Activated naive CD4-positive, alpha-beta T cell treated with anti-CD3 and anti-CD28 coated beads, Interleukin-2, amount 50 U/mL, for 16 hours (primary cell): ENCODE results near the gene GHR.

ENCODE experiments used
- DNase-seq: peaks from one replicate; pipeline ENCODE4 v3.0.0-alpha.2; 2020

Gene GHR

DNA sequence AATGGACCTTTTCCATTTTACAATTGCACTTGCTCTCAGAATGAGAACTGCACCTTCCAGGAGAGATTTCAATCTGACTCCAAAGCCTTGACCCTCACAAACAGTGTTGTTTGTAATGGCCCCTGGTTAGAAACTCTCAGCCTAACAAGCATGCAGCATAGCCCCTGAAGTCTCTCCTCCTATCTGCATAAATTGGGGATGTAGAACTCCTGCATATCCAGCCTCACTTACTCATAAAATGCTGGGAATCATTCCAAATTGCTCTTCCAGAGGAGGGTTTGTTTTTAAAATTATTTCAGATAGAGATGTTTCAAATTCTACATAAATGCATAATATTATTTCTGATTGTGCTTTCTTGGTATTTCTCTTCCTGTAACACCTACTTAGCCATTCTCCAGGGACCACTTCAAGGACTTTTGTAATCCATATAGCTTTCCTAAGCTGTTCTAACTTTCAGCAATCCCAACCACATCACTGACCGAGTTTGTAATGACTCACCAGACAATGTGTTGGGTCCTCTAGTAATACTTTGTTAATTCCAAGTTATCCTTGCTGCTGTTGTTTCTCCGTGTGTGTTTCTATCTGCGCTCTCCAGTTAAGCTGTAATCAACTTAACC is 189.6 kb downstream of the GHR start:
- DNase-seq = no peak

DNA sequence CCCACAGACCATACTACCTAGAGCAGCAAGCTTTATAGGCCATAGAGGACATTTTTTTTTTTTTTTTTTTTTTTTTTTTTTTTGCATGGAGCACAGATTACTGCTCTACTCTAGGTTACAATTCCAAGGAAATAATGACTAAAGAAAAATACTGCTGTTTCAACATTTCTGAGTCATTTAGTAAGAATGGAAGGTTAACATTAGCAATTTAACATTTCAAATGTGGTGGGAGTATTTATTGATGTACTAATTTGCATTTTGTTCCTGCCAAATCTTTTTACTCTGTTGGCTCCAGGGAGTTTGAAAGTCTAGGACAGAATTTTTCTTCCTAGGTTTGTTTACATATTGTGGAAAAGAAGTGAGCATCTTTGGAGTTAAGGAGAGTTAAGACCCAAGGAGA is 191.3 kb downstream of the GHR start:
- no peak for DNase-seq

DNA sequence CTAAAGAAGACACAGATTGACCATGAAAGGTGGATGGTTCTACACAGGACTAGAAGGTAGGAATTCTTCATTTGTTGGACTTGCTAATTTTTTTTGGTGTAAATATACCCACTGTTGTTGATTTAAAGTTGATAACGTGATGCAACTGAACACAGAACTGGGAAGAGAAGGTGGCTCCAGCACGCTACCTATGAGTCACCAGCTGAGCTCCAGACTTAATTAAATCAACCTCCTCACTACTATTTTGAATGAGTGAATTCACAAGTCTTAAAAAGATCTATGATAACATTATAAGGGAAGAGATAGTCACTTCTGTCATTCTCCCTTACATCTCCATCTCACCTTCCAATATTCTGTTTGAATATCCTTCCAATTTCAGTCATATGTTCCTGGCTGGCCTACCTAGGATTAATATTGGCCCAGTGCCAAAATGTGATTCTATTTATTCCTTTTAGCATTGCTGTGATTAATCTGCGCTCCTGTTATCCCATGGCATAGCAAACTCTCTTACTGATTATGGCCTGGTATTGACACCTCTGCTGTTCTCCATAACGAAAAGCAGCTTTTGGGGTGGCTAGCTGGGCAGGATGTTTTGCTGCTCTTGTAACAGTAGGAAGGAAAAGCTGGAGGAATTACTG is 197.5 kb downstream of the GHR start:
- no peak for DNase-seq

DNA sequence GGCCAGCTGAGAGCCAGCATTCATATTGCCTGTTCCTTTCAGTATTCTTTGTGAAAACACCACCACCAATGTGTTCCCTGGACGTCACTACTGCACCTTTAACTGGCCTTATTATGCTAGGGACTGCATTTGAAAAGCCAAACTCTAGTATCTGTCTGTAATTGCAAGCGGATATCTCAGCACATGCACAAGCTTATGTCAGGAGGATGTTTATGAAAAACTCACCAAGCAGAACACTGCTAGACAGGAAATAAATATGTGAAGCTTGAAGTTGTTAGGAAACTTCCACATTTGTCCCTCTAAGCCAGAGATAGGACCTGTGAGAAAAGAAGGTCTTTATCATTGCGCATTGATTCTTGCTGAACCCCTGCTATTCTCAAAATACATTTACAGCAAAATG is 198.0 kb downstream of the GHR start:
- DNase-seq = no peak

DNA sequence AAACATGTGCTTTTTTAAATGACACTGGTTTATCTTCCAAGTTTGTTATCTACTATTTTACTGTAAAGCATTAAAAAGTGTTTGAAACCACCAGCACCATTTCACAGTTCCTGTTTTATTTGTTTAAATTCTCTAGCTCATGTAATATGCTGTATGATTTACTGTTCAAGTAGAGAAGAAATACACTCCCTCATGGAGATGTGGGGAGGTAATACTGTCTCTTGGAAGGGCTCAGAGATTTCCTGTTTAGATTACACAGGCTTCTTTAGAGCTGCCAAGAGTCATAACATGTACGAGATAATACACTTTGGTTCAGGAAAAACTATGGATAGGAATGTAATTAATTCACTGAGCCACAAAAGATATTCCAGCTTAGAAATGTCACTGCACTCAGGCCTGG is 198.4 kb downstream of the GHR start:
- no peak for DNase-seq

DNA sequence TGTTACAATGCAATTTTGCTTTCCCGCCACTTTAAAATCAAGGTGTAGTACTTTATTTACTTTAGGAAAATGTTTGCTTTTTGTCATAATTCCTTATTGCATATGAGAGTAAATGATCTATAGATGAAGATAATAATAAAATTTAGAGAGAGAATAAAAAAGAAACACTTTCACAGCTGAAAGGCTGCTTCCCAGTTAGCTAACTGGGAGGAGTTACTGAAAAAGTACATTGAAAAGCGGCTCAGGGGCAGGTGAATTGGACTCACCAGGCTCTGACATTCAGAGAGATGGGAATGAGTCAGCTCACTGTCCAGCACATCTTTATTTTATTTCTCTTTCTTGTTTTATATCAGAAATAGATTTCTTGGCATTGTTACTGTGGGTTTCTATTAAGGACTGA is 201.7 kb downstream of the GHR start:
- no peak for DNase-seq

DNA sequence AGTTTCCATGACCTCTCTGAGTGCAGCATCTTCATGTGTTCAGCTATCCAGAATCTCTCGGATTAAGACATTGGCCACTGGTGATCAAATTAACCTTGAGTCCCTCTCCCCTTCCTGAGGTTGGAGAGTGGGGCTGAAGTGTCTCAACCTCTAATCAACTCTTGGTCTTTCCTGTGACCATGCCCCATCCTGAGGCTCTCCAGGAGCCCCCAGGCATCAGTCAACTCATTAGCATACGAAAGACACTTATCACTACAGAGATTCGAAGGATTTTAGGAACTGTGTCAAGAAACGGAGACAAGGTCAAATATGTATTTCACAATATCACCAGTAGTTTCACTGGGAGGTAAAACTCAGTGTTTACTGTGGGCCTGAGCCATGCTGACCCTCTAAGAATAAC is 203.2 kb downstream of the GHR start:
- DNase-seq = no peak

DNA sequence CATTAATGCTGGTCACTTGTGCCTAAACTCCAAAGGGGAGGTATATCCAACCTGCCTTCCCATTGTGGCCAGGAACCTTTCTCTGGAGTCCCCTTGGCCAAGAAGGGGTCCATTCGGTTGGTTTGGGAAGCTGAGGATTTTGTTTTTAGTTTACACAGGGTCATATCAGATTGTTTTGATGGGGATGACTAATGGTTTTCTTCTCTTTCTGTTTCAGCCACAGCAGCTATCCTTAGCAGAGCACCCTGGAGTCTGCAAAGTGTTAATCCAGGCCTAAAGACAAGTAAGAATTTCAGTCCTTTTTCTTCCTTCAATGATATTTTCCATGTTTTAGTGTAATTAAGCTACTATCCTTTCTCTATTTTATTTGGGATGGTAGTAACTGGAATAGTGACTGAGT is 205.6 kb downstream of the GHR start:
- no peak for DNase-seq

DNA sequence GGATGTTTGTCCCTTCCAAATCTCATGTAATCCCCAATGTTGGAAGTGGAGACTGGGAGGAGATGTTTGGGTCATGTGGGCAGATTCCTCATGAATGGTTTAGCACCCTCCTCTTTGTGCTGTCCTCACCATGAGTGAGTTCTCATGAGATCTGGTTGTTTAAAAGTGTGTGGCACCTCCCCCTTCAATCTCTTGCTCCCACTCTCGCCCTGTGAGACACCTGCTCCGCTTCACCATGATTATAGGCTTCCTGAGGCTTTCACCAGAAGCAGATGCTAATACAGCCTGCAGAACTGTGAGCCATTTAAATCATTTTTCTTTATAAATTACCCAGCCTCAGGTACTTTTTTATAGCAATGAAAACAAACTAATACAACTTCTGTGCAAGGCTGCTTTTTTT is 206.0 kb downstream of the GHR start:
- DNase-seq = no peak

DNA sequence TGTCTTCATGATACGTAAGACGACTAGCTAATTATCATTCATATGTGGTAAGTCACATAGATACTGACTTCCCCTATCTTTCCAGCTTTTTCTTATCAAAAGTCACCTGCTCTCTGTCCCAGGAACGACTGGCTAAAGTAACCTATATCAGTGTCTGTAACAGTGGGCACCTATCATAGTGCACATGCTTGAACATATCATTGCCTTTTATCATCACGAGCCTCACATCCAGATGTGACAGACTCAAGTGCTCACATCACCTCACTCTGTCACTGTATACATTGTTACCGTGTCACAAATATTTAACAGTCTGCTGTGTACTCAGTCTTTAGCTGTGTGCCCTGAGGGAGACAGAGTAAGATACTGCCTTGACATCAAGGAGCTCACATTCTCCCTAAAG is 208.0 kb downstream of the GHR start:
- no peak for DNase-seq

DNA sequence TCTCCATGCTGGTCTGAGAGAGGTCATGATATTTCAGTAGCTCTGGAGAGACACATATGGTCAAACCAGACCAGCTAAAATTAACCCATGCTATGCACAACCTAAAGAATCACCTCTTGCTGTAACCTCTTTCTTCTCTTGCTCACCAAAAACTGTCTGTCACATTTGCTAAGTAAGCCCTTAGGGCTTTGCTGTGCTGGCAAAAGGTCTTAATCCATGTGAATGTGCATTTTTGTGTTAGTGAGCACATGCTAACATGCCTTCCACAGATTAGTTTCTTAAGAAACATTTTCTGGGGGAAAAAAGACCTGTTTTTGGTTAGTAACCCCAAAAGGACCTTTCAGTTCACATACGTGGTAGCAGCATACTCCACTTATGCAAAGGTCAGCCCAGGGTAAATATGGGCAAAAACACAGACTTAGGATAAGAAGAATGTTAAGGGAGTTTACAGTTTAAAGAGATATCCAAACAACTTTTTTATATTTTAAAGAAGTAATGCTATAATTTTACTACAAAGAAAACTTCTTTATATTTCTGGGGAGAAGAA is 209.2 kb downstream of the GHR start:
- no peak for DNase-seq

DNA sequence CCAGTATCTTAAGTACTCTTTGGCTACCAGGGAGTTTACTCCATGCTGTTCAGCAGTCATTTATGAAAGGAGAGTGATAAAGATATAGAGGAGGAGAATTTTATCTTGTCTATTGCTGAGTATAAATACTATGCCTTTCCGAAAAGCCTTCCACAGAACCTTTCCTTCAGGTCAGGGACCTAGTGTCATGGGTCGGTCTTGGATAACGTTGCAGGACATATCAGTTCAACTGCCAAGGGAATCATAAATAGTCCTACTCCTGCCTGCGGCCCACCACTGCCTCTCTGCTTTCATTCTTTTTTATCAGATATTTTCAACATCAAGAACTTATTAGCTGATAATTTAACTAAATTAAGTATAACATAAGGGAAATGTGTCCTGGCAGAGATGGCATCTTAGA is 211.3 kb downstream of the GHR start:
- DNase-seq = no peak

DNA sequence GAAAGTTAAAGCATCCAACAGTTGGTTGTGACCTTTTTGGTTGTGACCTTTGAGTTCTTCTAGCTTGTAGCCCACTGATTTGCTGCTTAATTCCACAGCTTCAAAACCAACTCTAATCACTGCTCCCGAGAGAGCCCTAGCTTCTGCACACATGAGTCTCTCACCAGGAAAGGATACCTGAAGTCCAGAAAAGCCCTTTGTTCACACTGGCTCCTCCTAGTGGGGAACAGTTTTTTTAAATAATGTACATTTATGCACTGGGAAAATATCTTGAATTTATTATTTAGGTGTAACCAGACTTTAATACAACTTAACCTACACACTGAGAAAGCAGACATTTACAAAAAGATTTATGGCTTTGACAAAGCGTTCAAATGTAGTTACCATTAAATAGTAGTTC is 213.2 kb downstream of the GHR start:
- DNase-seq = no peak

DNA sequence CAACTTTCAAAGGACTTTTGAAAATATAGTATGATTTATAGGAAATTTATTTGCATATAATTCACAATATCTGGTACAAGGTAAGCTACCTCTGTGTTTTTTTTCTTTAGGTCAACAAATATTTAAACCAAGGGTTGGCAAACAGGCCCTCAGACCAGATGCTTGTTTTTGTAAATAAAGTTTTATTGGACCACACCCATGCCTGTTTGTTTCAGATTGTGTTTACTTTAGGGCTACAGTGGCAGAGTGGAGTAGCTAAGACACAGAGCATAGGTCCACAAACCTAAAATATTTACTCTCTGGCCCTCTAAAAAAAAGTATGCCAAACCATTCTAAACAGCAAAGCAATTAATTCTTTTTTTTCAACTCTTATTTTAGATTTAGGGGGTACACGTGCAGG is 213.7 kb downstream of the GHR start:
- DNase-seq = no peak

DNA sequence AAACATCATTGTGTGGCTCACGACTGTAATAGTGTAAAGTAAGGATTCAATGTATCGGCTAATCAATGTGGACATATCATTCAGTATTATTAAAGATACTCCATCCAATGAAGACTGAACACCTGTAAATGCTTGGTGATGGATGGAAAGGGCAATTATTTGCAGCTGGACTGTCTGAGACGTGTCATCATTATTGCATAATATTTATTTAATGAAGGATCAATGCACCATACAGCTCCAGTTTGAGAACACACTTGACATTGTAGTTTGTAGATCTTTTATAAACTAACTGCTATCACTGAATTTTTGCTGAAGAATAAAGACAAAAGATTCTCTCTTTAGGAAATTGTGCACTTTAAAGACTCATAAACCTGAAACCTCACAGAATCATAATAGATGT is 215.7 kb downstream of the GHR start:
- no peak for DNase-seq

DNA sequence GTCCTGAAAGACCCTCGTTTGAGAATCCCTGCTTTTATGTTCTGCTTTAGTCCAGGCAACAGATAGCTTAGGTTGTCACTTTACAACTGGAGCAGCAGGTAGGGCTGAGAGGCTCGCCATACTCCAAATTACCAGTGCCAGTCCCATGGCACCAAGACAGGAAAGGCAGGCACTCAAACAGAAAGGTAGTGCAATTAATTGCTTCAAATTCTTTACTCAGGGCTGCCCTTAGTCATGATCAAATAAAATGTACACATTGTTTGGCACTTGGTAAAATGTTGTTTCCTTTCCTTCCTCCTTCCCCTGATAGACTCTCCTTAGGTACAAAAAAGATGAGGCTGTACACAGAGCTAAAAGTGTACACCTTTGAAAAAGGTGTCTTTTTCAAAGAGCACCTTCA is 217.6 kb downstream of the GHR start:
- no peak for DNase-seq

DNA sequence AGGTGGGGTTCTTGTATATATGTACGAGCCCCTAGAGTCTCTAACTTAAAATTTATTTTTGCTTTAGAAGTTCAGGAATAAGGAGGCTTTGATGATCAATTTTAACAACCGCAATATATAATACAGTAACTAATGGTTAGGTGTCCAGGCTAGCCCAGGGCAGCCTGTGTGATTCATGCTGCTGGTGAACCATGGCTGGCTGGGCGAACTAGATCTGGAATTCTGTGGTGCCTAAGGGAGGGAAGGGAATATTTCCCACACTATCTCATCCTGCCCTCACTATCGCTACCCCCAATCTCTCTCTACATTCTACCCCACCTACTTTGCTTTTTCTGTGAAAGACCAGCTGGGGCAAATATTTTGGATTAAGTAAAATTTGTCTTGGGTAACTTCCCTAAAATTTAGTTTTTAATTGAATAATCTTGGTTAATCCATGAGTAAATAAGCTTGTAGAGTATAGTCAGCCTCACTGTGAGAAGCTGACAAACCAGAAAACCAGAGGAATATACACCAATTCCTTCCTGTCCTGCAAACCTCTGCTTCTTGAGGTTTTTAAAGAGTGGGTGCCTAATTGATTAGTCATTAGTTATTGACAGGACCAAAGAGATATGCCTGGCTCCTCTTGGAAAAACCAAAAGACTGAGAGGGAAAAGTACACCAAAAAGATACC is 218.2 kb downstream of the GHR start:
- no peak for DNase-seq

DNA sequence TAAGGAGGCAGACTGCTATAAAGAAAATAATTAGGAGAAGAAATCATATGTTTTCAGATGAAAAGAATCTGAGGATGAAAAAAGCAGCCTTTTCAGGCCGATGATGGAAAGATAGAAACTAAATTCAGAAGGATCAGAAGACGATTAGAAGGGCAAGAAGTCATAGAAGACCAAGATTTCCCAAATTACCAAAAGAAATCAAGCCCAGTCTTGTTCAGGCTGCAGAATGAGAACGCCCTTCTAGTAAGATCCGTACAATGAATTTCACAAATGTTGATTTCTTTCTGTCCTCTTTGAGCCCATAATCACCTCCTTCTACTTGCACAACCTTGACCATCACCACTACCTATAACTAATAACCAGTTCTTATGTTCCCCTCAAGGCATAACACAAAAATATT is 218.8 kb downstream of the GHR start:
- DNase-seq = no peak

DNA sequence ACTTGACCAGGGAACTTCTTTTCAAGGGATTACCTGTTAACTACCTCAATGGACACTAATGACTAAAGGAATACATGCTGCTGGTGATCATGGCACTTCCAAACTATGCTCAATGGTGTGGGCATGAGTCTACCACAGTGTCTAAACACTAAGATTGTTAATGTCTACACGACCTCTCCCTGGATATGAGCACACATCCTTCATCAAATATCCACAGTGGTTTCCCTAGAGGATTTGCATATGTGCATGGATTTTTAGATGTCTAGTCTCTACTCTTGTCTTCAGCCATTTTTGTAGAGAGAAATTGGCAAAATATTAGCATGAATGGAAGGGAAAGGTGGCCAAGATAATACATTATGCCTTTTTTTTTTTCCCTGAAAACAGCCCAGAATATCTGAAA is 220.1 kb downstream of the GHR start:
- DNase-seq = no peak

DNA sequence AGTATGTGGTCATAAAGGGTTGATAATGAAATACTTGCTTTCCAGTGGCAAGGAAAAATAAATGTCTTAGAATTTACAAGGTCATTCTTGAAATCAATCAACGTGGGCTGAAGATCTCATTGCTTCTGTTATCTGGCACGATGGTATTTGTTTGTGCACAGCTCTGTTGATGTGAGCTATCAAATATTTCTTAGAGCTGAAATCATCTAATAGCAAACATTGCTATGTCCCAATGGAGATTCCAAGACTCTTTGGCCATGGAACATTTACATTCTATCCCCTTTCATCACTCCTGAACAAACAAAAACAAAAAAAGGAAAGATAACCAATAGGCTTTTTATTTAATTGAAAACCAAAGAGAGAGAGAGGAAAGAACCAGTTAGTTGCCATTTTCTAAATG is 221.9 kb downstream of the GHR start:
- DNase-seq = no peak

DNA sequence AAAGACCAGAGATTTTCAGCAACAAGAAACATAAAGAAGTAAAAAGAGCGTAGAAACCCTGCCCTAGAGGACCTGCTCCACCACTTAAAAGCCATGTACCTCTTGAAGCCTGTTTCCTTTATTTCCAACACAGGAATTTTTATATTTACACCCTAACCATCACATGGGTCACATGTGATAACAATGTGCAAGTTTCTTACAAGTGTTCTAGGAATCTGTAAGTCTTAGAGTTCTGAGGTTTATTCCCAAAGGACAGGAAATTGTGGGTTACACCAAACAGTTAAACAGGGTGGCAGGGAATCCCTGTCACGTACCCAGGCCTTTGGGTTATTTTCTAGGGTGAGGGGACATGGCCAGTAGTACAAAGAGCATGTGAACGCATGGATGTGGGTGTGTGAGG is 224.8 kb downstream of the GHR start:
- no peak for DNase-seq

DNA sequence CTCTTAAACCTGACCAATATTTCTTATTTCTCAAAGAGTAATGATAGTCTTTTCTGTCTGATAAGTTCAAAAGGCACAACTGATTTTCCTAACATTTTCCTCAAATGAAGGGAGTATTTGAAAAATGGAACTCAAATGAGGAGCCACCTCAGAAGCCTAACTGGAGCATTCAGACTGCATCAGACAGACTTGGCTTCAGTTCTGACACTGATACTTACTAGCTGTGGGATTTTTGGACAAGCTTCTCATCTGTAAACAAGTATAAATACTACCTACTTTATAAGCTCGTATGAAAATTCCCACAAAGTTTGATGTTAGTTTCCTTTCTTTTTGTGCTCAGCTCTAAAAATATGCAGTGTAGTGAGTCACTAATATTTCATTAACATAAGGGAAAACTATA is 225.7 kb downstream of the GHR start:
- no peak for DNase-seq

DNA sequence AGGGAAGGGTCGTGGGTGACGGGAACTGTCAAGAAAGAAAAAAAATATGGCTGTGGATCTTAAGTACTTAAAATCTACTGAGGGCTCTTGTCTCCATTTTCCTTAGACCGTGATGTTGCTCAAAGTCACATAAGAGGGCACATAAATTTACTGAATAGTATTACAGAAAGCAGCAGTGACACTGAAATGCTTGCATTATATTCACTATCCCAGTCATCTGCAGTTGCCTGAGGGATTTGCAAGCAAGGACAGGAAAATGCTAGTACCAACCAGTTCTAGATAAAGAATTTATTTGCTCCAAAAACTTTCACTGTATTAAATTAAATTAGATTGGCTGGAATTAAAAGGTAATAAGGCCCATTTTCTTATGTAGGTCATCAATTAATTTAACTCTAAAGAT is 226.8 kb downstream of the GHR start:
- no peak for DNase-seq

DNA sequence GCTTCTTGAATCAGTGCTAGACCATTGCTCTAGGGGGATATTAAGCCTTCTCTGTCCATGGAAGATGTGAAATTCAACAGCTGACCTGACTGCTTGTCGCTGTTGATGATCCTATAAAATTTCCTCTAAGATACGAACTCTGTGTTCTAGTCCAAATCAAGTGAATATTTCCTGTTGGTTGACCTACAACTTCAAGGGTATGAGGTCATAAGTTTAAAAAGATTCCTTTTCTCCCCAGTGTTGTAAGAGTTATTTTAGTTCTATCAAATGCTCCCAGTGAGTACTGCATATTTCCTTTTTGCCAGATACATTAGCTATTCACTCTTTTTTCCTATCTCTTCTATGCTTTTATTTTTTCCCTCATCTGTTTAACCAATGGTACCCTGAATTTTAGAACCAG is 230.5 kb downstream of the GHR start:
- no peak for DNase-seq

DNA sequence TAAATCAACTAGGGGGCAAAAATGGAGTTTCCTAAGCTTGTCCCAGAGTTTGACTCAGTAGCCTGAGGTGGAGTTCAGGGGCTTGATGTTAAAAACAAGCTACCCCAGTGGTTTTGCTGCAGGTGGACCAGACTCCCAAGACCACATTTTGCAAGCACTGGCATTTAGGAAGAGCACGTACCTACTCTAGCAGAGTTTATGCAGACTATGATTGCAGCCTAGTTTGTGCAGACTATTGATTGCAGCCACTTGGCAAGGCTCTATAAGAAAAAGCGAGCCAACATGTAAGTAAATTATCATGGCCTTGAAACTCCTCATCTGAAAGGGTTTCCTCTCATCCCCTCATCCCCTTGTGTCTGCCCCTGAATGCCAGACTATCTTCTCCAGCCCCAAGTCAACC is 231.4 kb downstream of the GHR start:
- no peak for DNase-seq
